Mesothelial cell of epicardium (in vitro differentiated cells): ENCODE data around the gene MBP. TPM values are rescaled to one million over a fixed set of nuclear protein-coding genes. Genes with fewer than 3 reads are reported as not detected.

Experiments used
- DNase-seq, 2 experiments: peaks; one replicate each; pipeline ENCODE4 v3.0.0; 2021; ENCODE audit warnings: low spot score in 2 of 2; ENCODE audit not compliant: unreplicated experiment in 2 of 2
- H3K27ac Mint-ChIP-seq: 2 replicates; pipeline ENCODE4 v1.8.0; 2021; ENCODE audit warnings: mixed read lengths
- H3K27me3 Mint-ChIP-seq: 2 replicates; pipeline ENCODE4 v1.8.0; 2021; ENCODE audit warnings: low read depth, mixed read lengths
- H3K36me3 Mint-ChIP-seq: 2 replicates; pipeline ENCODE4 v1.8.0; 2021; ENCODE audit warnings: mixed read lengths
- H3K4me1 Mint-ChIP-seq: 2 replicates; pipeline ENCODE4 v1.8.0; 2021; ENCODE audit warnings: mixed read lengths
- H3K4me3 Mint-ChIP-seq: 2 replicates; pipeline ENCODE4 v1.8.0; 2021; ENCODE audit warnings: mild to moderate bottlenecking, moderate library complexity, mixed read lengths
- H3K9me3 Mint-ChIP-seq: 2 replicates; pipeline ENCODE4 v1.8.0; 2021; ENCODE audit warnings: mixed read lengths
- total RNA-seq: library from RNA; stranded (reverse); gene quantifications from 3 replicates; pipeline ENCODE4 v1.2.1, GENCODE V29; 2021
- TF ChIP-seq, protein P1 (sequence below): fragments of 200-600 bp; sonication (generic); IDR thresholded peaks from one replicate; pipeline ENCODE4 v1.5.0; 2021; ENCODE audit warnings: antibody characterized with exemption; ENCODE audit not compliant: unreplicated experiment

Gene MBP
- total RNA-seq, 1 donor from 2014 or later, result 20.8 TPM

GRCh38 chr18:77164763-77165485 lies 32.3 kb upstream of the MBP start:
- Mint-ChIP-seq H3K4me3 (no peak overlapping the region), H3K9me3 (no peaks in the 10 kb centered on the region), H3K27ac (no peak overlapping the region), H3K4me1 (peaks cover 11% of the 10 kb centered on the region), H3K36me3 (no peaks in the 10 kb centered on the region), H3K27me3 (peaks cover 18% of the 10 kb centered on the region)
- TF ChIP-seq, protein P1, sequence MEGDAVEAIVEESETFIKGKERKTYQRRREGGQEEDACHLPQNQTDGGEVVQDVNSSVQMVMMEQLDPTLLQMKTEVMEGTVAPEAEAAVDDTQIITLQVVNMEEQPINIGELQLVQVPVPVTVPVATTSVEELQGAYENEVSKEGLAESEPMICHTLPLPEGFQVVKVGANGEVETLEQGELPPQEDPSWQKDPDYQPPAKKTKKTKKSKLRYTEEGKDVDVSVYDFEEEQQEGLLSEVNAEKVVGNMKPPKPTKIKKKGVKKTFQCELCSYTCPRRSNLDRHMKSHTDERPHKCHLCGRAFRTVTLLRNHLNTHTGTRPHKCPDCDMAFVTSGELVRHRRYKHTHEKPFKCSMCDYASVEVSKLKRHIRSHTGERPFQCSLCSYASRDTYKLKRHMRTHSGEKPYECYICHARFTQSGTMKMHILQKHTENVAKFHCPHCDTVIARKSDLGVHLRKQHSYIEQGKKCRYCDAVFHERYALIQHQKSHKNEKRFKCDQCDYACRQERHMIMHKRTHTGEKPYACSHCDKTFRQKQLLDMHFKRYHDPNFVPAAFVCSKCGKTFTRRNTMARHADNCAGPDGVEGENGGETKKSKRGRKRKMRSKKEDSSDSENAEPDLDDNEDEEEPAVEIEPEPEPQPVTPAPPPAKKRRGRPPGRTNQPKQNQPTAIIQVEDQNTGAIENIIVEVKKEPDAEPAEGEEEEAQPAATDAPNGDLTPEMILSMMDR, result no peak
- DNase-seq, result no peak

GRCh38 chr18:77164026-77164425 lies 31.4 kb upstream of the MBP start:
- H3K9me3 Mint-ChIP-seq, result no peaks in the 10 kb centered on the region
- no peak overlapping the region for H3K27ac Mint-ChIP-seq
- TF ChIP-seq, protein P1, result no peak
- H3K4me3 Mint-ChIP-seq, result no peak overlapping the region
- no peak for DNase-seq
- peaks cover 18% of the 10 kb centered on the region for H3K27me3 Mint-ChIP-seq
- peaks cover 11% of the 10 kb centered on the region for H3K4me1 Mint-ChIP-seq
- H3K36me3 Mint-ChIP-seq, result no peaks in the 10 kb centered on the region

DNA sequence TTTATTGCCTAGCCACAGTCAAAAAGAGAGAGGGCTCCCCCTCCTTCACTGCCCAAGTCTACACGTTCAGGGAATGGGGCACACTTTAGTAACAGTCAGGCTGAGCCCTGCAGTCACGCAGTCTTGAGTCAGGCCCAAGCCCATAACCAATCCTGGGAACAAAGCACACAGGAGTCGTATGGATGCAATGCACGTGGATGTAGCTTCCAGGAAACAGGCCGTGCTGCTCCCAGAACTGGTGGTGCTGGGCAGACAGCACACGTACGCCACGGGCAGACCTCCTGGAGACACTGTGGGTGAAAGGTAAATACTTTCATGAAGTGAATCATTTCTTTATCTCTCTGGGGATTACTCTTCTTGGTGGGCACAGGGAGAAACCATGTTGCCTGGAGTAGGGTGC lies 30.0 kb upstream of the MBP start:
- Mint-ChIP-seq H3K9me3 (no peaks in the 10 kb centered on the region), H3K36me3 (no peaks in the 10 kb centered on the region), H3K4me1 (peaks cover 8% of the 10 kb centered on the region), H3K4me3 (no peak overlapping the region), H3K27ac (no peak overlapping the region), H3K27me3 (peaks cover 18% of the 10 kb centered on the region)
- TF ChIP-seq, protein P1, result no peak
- DNase-seq, result no peak

DNA sequence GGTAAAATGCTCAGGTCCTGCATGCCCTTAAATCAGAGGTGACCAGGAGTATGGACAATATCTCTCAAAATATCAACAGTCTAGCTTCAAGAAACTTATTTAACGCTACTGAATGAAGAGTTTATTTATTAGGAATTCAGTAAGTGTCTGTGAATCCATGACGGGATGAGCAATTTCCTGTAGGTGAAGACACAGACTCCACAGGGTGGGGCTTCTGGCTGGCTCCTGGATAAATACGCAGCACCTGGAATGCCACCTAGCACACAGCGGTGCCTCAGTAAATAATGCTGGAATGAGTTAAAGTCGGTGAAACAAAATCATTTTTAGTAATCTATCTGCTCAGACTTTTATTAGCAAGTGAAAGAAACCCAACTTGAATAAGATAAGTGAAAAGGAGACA lies 29.4 kb upstream of the MBP start:
- H3K4me1 Mint-ChIP-seq, result peaks cover 4% of the 10 kb centered on the region
- no peaks in the 10 kb centered on the region for H3K9me3 Mint-ChIP-seq
- no peak overlapping the region for H3K27ac Mint-ChIP-seq
- TF ChIP-seq, protein P1, result no peak
- no peak for DNase-seq
- H3K27me3 Mint-ChIP-seq, result peaks cover 15% of the 10 kb centered on the region
- no peak overlapping the region for H3K4me3 Mint-ChIP-seq
- no peaks in the 10 kb centered on the region for H3K36me3 Mint-ChIP-seq

DNA sequence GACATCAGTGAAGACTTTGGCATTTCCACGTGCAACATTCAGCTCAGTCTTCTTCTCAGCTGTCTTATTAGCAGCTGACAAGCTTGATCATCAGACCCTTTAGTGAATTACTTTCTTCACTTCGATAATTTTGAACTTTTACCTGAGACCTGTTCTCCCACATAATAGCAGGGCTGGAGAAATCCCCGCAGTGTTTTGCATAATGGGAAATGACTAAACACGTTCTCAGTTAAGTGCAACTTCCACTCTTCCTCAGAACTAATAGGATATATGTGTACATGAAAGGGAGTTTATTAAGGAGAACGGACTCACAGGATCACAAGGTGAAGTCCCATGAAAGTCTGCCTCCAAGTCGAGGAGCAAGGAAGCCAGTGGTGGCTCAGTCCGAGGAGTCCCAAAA lies 28.8 kb upstream of the MBP start:
- TF ChIP-seq, protein P1, result no peak
- H3K4me3 Mint-ChIP-seq, result no peak overlapping the region
- peaks cover 4% of the 10 kb centered on the region for H3K4me1 Mint-ChIP-seq
- H3K27ac Mint-ChIP-seq, result no peak overlapping the region
- H3K36me3 Mint-ChIP-seq, result no peaks in the 10 kb centered on the region
- DNase-seq, result no peak
- H3K27me3 Mint-ChIP-seq, result peaks cover 15% of the 10 kb centered on the region
- H3K9me3 Mint-ChIP-seq, result no peaks in the 10 kb centered on the region

DNA sequence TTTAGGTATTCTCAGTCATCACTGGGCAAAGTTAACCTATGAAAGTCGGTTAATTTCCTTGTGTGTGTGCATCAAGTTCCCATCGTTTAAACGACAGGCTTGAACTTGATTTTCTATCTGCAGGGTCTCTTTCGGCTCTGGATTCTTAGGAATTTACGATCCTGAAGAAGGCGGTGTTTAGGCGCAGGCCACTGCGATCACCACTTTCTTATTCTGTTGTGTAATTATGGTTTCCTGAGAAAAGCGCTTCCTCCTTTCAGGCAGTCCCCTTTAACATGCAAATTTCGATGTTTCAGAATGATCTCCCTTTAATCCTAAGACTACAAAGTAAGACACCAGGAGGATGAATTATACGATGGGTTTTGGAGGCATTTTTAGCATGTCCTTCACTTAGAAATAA lies 27.9 kb upstream of the MBP start:
- Mint-ChIP-seq H3K9me3 (no peaks in the 10 kb centered on the region), H3K27me3 (peaks cover 13% of the 10 kb centered on the region), H3K36me3 (no peaks in the 10 kb centered on the region), H3K4me1 (peaks cover 4% of the 10 kb centered on the region), H3K4me3 (no peak overlapping the region), H3K27ac (no peak overlapping the region)
- TF ChIP-seq, protein P1, result no peak
- no peak for DNase-seq
